G401.6 (cell line): ENCODE measurements around the gene FHIT.
A peak's percentile ranks its signal among the peaks of the same experiment; 100 is the strongest.

Experiments used
- FAIRE-seq: peaks from 2 replicates; lab custom pipeline; 2012; peaks lifted over from hg19 to GRCh38; lab: Jason Lieb, UNC

FHIT gene

DNA sequence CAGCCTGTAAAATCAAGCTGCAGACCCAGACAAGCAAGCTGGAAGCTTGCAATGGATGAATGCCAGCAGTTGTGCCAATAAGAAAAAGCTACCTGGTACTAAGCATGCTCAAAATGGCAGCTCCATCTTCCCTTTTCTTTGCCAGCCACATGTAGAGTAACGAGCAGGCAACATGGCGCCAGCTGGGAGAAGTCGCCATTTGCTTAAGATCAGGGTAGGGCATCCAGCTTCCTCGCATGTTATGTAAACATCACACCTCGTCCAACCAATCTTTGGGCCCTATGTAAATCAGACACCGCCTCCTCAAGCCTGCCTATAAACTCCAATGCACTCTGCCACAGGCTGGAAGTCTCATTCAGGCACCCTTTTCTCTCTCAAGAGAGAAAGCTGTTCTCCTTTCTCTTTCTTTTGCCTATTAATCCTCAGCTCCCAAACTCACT lies 973.9 kb downstream of the FHIT start:
- no peak for FAIRE-seq

DNA sequence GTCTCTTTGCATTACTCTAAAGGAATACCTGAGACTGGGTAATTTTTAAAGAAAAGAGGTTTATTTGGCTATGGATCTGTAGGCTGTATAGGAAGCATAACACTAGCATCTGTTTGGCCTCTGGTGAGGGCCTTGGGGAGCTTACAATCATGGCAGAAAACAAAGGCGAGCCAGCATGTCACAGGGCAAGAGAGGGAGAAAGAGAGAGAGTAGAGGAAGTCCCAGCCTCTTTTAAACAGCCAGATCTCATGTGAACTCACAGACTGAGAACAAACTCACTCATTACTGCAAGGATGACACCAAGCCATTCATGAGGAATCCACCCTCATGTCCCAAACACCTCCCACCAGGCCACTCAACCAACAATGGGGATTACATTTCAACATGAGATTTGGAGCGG lies 974.6 kb downstream of the FHIT start:
- no peak for FAIRE-seq

DNA sequence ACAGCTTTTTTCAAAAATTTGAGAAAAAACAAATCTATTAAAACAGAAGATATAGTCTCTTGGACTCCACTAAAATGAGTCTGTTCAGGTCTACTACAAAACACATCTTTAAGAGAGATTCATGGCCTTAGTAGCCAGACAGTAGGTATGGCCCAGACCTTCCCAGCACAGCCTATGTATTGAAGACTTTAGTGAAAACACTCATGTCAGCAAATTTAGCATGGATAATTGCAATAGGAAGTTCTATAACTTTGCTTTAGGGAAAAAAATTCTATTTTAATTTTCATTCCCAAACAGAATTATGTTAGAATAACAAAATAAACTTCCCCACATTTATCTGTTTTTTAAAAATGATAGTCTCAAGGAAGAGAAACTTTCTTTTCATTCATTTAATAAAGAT lies 976.6 kb downstream of the FHIT start:
- FAIRE-seq, result peak; percentile 21

DNA sequence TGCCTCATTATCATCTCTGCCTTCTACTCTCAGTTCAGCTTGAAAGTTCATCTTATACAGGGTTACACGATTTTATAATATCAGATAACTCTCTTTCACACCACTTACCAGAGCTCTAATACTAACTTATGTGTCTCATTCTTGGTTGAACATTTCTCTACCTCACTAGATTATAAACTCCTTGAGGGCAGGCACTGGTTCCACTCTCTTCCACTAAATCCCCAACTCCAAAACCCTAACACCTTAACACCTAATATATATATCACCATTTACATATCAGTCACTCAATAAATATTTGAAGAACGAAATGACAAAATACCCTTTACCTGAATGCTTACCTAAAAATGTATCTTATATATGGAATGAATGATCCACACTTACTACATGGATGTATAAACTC lies 977.2 kb downstream of the FHIT start:
- no peak for FAIRE-seq

DNA sequence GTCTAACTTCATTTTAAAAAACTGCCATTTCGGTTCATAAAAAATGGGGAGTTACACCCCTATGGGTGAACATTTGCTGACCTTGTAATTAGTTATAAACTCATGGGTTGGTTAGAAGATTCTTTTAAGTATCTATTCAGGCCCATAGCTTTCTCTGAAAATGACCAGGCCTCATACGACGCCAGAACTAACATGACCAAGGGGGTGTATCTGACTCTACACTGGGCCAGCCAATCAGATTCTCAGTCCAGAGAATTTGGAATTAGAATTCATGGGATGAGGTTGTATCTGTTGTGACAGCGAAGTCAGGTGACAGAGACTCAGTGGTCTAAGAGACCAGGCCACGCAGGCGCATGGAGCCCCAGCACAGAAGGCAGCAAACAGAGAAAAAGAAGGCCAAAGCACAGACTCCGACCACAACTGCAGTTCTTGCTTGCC lies 981.4 kb downstream of the FHIT start:
- no peak for FAIRE-seq

DNA sequence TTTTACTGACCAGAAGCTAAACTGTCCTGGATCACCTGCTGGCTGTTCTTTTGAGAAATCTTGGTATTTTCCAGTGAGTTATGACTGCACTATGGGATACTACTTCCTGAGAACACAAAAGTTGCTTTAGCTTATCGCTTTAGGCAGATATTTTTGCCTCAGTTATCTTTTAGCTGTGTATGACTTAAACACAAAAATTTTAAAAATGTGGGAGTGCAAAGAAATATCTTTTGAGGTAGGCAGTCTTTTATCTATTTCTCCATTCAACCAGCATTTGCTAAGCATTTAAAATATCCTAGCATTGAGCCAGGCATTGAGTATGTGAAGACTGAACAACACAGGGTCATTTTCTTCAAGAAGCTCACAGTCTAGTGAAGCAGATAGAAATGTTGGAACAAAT lies 981.9 kb downstream of the FHIT start:
- no peak for FAIRE-seq

DNA sequence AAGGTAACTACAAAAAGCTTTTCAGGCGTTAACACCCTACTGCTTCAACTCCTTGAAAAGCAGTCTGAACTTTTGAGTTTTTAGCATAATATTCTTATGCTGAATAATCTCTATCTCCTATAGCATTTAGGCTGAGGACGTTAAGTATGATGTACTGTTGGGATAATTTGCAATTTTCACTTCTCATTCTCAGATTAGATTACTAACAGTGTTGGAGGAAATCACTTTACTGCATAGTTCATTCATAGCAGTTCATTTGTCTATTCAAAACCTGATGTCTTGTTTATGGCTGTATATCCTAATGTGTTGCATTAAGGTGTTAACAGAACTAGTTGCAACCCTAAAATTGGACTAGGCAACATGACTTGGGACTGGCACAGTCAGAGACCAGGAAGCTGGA lies 983.1 kb downstream of the FHIT start:
- no peak for FAIRE-seq

DNA sequence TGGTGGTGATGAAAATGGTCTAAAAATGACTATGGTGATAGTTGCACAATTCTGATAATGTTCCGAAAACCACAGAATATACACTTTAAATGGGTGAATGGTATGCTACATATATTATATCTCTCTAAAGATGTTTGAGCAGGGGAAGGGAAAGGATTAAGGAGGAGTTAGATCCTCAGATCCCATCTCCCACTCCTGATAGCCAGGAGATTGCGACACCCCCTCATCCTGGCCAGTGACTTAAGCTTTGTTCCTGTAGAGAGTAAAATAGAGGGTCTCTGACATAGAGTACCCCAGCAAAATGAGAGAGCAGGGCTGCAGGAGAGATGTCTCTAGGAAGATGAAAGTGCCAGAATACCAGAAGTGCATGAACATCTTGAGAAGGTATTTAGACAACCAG lies 984.8 kb downstream of the FHIT start:
- no peak for FAIRE-seq

DNA sequence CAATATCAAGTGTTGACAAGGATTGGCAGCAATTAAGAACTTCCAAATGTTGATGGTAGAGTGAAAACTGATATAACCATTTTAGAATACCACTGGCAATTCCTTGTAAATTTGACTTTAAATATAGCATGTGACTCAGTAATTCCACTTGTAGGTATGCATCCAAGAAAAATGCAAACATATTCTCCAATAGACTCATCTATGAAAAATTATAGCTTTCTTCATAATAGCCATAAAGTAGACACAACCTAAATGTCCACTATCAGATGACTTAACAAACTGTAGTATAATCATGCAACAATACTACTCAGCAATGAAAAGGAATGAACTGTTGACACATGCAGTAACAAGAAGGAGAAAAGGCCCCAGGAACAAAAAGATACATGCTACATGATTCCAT lies 988.1 kb downstream of the FHIT start:
- FAIRE-seq, result no peak

DNA sequence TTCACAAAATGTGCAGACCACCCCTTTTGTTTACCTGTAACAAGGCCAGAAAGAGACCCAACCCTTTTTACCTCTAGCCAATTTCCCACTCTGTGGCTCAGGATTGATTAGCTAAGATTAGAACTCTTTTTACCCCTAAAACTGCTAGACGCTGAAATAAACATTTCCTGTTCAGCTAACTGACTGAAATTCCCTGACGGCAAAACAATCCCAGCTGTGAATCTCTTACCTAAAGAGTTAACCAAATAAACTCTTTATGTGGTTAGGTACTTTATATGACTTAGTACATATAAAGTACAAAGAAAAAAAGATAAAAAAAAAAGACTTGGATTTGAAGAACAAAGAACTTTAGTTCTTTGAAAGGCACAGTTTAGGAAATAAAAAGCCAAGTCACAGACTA lies 988.7 kb downstream of the FHIT start:
- FAIRE-seq, result no peak

DNA sequence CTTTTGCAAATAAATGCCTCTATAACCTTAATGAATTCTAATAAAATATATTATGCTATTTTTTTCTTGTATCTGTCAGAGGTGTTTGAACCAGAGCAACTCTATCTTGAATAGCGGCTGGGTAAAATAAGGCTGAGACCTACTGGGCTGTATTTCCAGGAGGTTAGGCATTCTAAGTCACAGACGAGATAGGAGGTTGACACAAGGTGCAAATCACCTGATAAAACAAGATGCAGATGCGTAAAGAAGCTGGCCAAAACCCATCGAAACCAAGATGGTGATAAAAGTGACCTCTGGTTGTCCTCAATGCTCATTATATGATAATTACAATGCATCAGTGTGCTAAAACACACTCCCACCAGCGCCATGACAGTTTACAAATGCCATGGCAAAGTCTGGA lies 990.7 kb downstream of the FHIT start:
- no peak for FAIRE-seq

DNA sequence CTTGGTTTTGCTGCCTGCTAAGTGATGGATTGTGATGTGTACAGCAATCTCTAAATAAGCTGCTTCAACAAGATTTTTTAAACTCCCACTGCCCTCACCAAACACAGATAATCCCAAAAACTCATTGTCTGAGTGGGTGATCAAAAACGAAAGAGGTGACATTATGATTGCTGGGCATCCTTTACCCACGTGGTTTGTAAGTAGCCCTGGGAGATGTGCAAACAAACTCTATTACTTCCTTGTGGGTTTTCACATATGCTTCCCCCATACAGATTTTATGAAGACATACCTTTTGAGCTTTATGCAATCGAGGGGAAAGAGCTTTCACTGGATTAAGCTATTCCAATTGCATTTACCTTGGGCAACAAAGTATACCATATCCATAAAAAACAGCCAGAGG lies 1000.4 kb downstream of the FHIT start:
- FAIRE-seq, result no peak

DNA sequence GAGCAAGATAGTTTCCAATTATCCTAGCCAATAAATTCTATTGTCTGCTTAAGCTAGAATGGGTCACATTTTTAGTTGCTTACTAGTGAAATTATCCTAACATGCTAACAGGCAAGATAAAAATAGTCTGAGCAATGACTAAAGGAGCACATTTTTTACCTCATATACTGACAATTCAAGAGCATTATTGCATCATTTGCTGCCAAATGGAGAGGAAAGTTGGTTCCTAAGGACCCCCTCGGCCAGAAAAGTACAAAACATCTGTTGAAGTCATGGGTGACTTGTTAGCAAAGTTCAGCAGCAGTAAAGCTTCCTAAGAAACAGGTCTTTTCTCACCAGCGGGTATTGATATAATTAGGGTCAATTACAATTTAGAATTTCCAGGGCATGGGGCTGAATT lies 1001.0 kb downstream of the FHIT start:
- FAIRE-seq, result no peak

DNA sequence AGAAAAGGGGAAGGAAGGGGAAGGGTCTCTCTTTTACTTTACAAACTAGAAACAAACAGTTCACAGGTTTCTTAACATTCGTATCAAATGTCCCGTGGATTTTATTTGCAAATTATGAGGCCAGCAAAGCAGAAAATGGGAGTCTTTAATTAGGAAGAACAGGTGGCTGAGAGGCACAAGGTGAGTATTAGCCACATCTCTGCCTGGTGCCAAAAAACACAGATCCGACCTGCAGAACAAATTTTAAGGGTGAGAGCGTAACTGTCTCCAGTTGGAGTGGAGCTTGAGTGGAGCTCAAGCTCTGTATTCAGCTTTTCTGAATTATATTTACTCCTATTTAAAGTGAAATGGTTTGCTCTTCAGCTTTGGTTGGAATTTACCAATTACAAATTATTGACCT lies 1004.9 kb downstream of the FHIT start:
- no peak for FAIRE-seq

DNA sequence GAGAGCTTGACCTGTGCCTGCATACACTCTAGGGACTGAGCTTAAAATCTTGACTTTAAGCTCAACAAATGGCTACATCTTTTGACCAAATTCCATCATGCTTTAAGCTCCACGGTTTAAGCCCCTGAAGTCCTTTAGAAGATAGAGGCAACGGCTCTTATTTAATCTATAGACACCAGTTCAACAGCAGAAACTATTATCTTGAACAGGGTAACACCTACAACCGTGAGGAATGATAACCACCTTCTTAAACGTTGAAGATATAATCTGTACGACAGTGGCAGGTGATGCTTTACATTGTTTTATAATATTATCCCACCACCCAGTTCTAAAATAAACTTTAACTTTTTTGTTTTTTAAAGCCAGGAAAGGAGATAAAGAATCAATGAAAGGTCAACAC lies 1007.8 kb downstream of the FHIT start:
- FAIRE-seq, result no peak

DNA sequence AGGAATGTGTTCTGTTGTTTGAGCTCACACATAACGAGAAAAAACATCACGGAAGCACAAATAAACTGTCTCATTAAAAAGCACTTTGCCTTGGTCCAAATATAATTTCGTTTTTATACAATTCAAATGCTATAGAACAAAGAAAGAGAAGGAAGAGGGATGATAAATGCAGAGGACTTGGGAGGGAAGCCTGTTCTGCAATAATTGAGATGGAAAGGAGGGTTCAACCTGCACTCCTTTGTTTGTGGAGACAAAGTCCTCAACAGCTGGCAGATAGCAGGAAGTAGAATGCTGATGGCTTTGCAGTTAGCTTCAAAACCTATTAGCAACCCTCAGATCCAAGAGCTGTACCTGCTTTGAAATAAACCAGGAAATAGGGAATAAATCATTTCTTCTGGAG lies 1010.8 kb downstream of the FHIT start:
- no peak for FAIRE-seq

DNA sequence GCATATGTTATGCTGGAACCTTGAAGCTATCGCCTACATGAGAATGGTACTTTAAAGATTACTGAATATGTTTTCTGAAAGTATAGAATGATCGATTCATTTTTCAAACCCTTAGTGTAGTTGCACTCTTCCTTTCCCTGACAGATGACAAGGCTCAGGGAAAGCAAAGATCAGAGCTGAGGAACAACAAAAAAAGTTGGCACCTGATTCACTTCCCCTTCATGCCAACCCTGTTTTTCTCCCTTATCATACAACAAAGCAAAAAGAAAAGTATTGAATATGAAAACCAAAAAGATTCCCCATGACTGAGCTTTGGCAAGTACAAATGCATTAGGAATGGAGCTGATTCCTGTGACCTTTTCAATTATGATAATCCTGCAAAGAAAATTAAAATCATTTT lies 1012.7 kb downstream of the FHIT start:
- no peak for FAIRE-seq

DNA sequence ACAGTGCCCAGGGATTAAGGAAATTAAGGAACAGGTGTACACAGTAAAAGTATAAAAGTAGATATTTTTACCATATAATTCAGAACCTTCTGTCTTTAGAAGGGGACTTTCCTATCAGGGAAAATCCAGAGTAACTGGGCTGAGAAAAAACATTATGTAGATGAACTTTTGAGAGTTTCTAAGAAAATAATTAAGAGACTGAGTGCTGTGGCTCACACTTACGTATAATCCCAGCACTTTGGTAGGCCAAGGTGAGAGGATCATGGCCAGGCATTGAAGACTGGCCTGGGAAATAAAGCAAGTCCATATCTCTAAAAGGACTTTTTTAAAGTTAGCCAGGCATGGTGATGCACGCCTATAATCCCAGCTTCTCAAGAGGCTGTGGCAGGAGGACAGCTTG lies 1021.8 kb downstream of the FHIT start:
- no peak for FAIRE-seq

DNA sequence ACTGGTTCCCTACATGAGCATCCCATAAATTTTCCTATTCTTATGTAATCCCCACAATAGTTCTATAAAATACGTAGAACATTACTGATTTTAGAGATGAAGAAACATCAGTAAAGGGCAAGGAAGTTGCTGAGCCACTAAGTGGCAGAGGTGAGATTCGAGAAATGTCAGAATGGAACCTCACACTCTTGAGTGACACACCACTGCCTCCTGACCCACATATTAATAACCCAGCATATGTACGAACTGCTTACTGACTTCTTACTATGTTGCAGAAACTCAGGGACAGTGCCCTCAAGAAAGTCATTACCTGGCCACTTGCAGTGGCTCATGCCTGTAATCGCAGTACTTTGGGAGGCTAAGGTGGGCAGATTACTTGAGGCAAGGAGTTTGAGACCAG lies 1022.4 kb downstream of the FHIT start:
- FAIRE-seq, result no peak

DNA sequence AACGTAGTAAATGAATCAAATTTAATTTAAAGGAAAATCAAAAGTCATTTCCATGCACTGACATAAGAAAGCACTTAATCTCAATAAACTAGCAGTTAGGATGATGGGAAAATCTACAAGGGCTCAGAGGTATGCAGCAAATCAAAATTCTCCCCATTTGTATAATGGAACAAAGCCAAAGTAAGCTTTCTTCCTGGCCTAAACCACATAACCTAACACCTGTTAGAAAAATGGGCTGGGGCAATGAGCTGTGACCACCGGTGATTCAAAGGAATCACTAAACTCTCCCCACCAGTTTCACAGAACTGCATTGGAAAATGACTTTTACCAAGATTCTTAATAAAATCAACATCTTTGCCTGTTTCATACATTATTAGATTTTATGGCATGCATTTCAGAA lies 1024.3 kb downstream of the FHIT start:
- no peak for FAIRE-seq

DNA sequence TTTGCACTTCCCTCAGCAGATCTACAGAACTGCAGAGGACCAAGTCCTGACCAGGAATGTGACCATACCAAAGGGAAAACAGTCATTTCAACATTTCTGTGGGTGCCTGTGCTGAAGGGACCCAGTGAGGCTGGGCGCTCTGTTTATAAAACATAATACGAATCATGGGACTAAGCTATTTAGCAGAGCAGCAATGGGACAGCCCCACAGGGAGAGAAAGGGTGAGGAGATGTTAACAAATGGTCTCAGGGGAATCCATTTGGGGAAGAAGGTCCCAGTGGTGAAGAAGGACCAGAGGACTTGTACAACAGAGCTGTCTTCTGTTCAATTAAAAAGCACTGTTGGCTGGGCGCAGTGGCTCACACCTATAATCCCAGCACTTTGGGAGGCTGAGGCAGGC lies 1025.4 kb downstream of the FHIT start:
- FAIRE-seq, result no peak

DNA sequence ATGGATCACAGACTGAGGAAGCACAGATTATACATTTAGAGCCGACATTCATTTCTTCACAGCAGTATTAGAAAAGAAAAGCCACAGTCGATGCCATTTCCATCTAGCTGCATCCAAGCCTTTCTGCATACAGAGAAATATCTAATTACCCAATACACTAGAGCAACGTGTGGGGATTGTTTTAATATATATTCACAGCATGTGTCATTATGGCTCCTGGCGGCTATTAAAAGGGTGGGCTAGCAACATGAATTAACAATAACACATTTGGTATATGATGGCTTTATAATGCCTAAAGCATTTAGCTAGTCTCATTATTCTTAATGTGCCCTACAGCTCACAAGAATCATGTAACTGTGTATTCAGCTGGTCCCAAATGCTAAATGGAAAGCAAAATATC lies 1030.5 kb downstream of the FHIT start:
- no peak for FAIRE-seq

DNA sequence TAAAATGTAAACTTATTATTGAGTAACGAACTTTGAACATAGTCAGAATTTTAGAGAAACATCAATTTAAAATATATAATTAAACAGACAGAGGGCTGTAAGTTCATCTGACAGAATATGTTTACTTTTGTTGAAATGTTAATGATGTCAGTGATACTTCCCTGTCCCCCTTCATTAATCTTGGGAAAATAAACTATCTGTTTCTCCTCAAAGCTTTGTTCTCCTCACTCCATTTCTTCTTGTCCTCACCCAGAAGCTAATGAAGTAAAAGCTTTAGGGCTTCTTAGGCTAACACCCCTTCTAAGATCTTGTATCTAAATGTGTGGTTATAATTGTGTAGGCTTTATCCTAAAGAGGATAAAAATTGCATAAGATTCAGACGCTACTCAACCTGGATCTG lies 1031.8 kb downstream of the FHIT start:
- no peak for FAIRE-seq

DNA sequence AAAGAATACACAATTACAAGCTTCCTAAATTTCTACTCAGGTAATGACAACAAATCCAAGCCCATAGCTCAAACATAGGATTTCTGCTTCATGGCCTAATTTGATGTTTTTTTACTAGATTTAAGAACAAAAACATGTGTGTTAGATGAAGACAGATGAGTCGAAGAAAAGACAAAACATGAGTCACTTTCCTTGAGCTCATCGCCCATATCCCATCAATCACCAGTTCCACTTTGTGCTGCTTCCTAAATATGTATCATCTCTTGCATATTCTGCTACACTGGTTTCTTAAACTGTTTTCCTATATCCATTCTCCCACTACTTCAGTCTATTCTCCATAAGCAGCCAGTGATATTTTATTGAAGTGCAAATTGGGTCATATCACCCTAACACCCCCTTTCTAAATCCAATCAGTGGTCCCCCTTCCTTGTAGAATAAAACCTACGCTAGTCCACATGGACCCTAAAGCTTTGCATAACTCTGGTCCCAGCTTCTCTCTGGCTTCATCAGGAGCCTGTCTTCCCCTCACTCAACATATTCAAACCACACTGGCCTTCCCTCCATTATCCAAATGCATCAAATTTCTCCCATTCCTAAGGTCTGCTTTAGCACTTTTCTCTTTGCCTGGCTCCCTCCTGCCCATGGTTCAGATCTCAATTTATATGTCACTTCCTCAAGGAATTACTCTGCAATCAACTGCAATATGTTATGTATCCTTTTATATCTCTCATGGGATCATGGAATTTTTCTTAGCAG lies 1033.9 kb downstream of the FHIT start:
- FAIRE-seq, result no peak
